A549 (cell line): ENCODE results near the gene FAR1. TPM values are rescaled to one million over a fixed set of nuclear protein-coding genes. Genes with fewer than 3 reads are reported as not detected.

ENCODE experiments used
- ATAC-seq, 2 experiments: fragments of 200-7000 bp in 1 of 2; fragments of >200 bp in 1 of 2; cut with Nextera tagmentation in 1 of 2; cut with Tn5 transposase in 1 of 2; 3 replicates each; pipeline versions ENCODE4 v1.8.0 to v1.9.1; 2018 to 2020; ENCODE audit warnings: mild to moderate bottlenecking in 1 of 2, moderate library complexity in 1 of 2
- CTCF ChIA-PET: fragments of 300-600 bp; sonication (Branson Sonifier 250); formaldehyde crosslinking; extraction: SDS; loops from one replicate; lab custom pipeline; 2021; ENCODE audit warnings: antibody characterized with exemption, inconsistent platforms; lab: Yijun Ruan, JAX
- POLR2A ChIA-PET: fragments of 350-600 bp; formaldehyde crosslinking; extraction: SDS; loops from one replicate; lab custom pipeline; 2021; ENCODE audit warnings: antibody characterized with exemption, inconsistent platforms; lab: Yijun Ruan, JAX
- DNase-seq, 2 experiments: peaks; one replicate each; pipeline versions ENCODE4 v3.0.0 to v3.0.0-alpha.2; 2011 to 2016; ENCODE audit warnings: low read depth in 1 of 2, low spot score in 1 of 2
- FAIRE-seq: peaks from 2 replicates; lab custom pipeline; 2011; peaks lifted over from hg19 to GRCh38; lab: Jason Lieb, UNC
- H3K27ac ChIP-seq, 2 experiments: fragments of >200 bp; sonication (Bioruptor Twin); formaldehyde crosslinking; 3 replicates each; pipeline ENCODE4 v1.5.1; 2016 to 2017
- H3K4me1 ChIP-seq: fragments of >200 bp; sonication (Bioruptor Twin); formaldehyde crosslinking; 3 replicates; pipeline ENCODE4 v1.6.1; 2016
- H3K4me2 ChIP-seq: fragments of >200 bp; sonication (Bioruptor Twin); formaldehyde crosslinking; 3 replicates; pipeline ENCODE4 v1.6.1; 2016
- H3K4me3 ChIP-seq: fragments of >200 bp; sonication (Bioruptor Twin); formaldehyde crosslinking; 3 replicates; pipeline ENCODE4 v1.5.1; 2016
- H3K9me3 ChIP-seq: fragments of >200 bp; sonication (Bioruptor Twin); formaldehyde crosslinking; 3 replicates; pipeline ENCODE4 v1.6.1; 2016
- ATOH8 ChIP-seq: fragments of 250-450 bp; sonication (Bioruptor Pico); IDR thresholded peaks from 2 replicates; pipeline ENCODE4 v1.5.0; 2020; ENCODE audit warnings: low read depth, mild to moderate bottlenecking, moderate library complexity
- CBX2 ChIP-seq: fragments of 200-600 bp; sonication (generic); IDR thresholded peaks from 2 replicates; pipeline ENCODE4 v1.6.1; 2016; ENCODE audit warnings: low read depth, mild to moderate bottlenecking, borderline replicate concordance
- CBX8 ChIP-seq: fragments of 200-600 bp; sonication (generic); IDR thresholded peaks from 2 replicates; pipeline ENCODE4 v1.6.1; 2016
- EHF ChIP-seq: fragments of 250-450 bp; sonication (Bioruptor Pico); IDR thresholded peaks from 2 replicates; pipeline ENCODE4 v1.5.0; 2020; ENCODE audit warnings: mild to moderate bottlenecking
- FOSL2 ChIP-seq, 2 experiments: fragments of 450-650 bp in 1 of 2; fragments of >200 bp in 1 of 2; sonication (Bioruptor Twin) in 1 of 2; formaldehyde crosslinking; IDR thresholded peaks; 2 replicates each; pipeline versions ENCODE4 v1.5.0 to v1.6.1; 2016 to 2020; ENCODE audit warnings: mild to moderate bottlenecking in 1 of 2, moderate library complexity in 1 of 2
- FOXS1 ChIP-seq: fragments of 250-450 bp; sonication (Bioruptor Pico); IDR thresholded peaks from 2 replicates; pipeline ENCODE4 v1.5.0; 2020; ENCODE audit warnings: mild to moderate bottlenecking, moderate library complexity
- HOXA7 ChIP-seq: fragments of 250-450 bp; sonication (Bioruptor Pico); IDR thresholded peaks from 2 replicates; pipeline ENCODE4 v1.5.0; 2020; ENCODE audit warnings: mild to moderate bottlenecking, moderate library complexity
- HOXB13 ChIP-seq: fragments of 250-450 bp; sonication (Bioruptor Pico); IDR thresholded peaks from 2 replicates; pipeline ENCODE4 v1.5.0; 2020; ENCODE audit warnings: low read depth, mild to moderate bottlenecking, moderate library complexity
- HOXB5 ChIP-seq: fragments of 250-450 bp; sonication (Bioruptor Pico); IDR thresholded peaks from 2 replicates; pipeline ENCODE4 v1.5.0; 2020; ENCODE audit warnings: mild to moderate bottlenecking, moderate library complexity
- JUN ChIP-seq, 2 experiments: fragments of >200 bp; sonication (Bioruptor Twin); formaldehyde crosslinking; IDR thresholded peaks; 2 replicates in 1 of 2; 3 replicates in 1 of 2; pipeline ENCODE4 v1.6.1; 2016 to 2017
- KDM1A ChIP-seq: fragments of 200-600 bp; sonication (generic); IDR thresholded peaks from 2 replicates; pipeline ENCODE4 v1.6.1; 2016; ENCODE audit warnings: low read depth, mild to moderate bottlenecking
- PHF8 ChIP-seq: fragments of 200-600 bp; sonication (generic); IDR thresholded peaks from 2 replicates; pipeline ENCODE4 v1.6.1; 2016; ENCODE audit warnings: low read depth, mild to moderate bottlenecking, antibody characterized with exemption, moderate library complexity, borderline replicate concordance
- POLR2A ChIP-seq: IDR thresholded peaks from 2 replicates; pipeline ENCODE4 v1.6.1; 2012; ENCODE audit warnings: mild to moderate bottlenecking, low read length
- RAD21 ChIP-seq, 2 experiments: fragments of >200 bp in 1 of 2; sonication (Bioruptor Twin) in 1 of 2; formaldehyde crosslinking in 1 of 2; IDR thresholded peaks in 1 of 2; conservative IDR thresholded peaks in 1 of 2; 2 replicates in 1 of 2; 3 replicates in 1 of 2; pipeline ENCODE4 v1.6.1; 2012 to 2018; ENCODE audit warnings: inconsistent platforms in 1 of 2
- RARB ChIP-seq: fragments of 250-450 bp; sonication (Bioruptor Pico); IDR thresholded peaks from 2 replicates; pipeline ENCODE4 v1.8.0; 2021; ENCODE audit warnings: mild to moderate bottlenecking, moderate library complexity
- RCOR1 ChIP-seq: fragments of 150-350 bp; IDR thresholded peaks from 2 replicates; pipeline ENCODE4 v1.6.1; 2014; ENCODE audit warnings: antibody characterized with exemption, low read length, low read depth
- SMC3 ChIP-seq: fragments of >200 bp; sonication (Bioruptor Twin); formaldehyde crosslinking; IDR thresholded peaks from 3 replicates; pipeline ENCODE4 v1.6.1; 2018; ENCODE audit warnings: inconsistent platforms
- TFCP2L1 ChIP-seq: fragments of 250-450 bp; sonication (Bioruptor Pico); IDR thresholded peaks from 2 replicates; pipeline ENCODE4 v1.5.0; 2021; ENCODE audit warnings: mild to moderate bottlenecking
- ZC3H11A ChIP-seq: fragments of 450-650 bp; IDR thresholded peaks from 2 replicates; pipeline ENCODE4 v1.6.1; 2014; ENCODE audit warnings: antibody characterized with exemption, mild to moderate bottlenecking
- WGBS: methylation state at CpG from one replicate; pipeline ENCODE4 v1.1.6; 2017; ENCODE audit errors: missing lambda C conversion rate; 5-methylcytosine and 5-hydroxymethylcytosine counted together
- polyA plus RNA-seq, 4 experiments: library from polyadenylated mRNA; depleted of rRNA in 3 of 4; stranded (reverse); fragments of >200 nt; fragmentation: RNase III in 1 of 4; extraction: RNeasy Plus Mini Kit Qiagen cat#74134 plus additional on column Dnase treatment in 1 of 4; gene quantifications; 2 replicates in 3 of 4; 3 replicates in 1 of 4; pipeline ENCODE4 v1.2.3, GENCODE V29; 2011 to 2017
- TF ChIP-seq, protein P1 (sequence below): fragments of >200 bp; sonication (Bioruptor Twin); formaldehyde crosslinking; IDR thresholded peaks from 3 replicates; pipeline ENCODE4 v1.5.1; 2016
- TF ChIP-seq, protein P2 (sequence below): fragments of 450-650 bp; IDR thresholded peaks from 2 replicates; pipeline ENCODE4 v1.6.1; 2014; ENCODE audit warnings: antibody characterized with exemption
- TF ChIP-seq, protein P3 (sequence below): IDR thresholded peaks from 2 replicates; pipeline ENCODE4 v1.6.1; 2012
- TF ChIP-seq, protein P4 (sequence below): IDR thresholded peaks from 2 replicates; pipeline ENCODE4 v1.6.1; 2012

Gene FAR1
- polyA plus RNA-seq, 2 of the 4 experiments (the other 2 are of a cell fraction) = 41.8 to 119 TPM

DNA sequence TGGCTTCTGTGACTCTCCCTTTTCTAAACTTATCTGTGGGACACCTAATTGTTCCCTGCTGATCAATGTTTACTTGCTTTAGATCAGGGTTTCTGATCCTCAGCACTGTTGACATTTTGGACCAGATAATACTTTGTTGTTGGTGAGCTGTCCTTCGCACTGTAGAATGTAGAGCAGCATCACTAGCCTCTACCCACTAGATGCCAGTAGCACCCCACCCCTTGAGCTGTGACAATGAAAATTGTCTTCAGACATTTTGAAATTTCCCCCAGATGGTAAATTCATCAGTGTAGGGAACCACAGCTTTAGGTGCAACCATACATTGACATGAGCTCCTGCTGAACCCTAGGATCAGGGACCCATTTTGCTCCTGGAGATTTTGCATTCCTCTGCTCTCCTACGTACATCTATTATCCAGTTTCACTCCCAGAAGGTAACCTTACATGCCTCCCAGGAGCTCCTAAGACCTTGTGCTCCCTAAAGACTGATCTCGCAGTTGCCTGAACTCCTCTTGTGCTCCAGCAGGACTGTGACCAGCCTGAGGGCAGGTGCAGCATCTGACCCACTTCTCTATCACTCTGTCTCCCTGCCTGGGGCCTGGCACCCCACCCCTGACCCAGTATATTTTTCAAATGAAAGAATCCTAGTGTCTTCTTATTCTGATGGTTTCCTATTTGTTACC is 107.8 kb downstream of the FAR1 start (continued):
- TF ChIP-seq, protein P1, sequence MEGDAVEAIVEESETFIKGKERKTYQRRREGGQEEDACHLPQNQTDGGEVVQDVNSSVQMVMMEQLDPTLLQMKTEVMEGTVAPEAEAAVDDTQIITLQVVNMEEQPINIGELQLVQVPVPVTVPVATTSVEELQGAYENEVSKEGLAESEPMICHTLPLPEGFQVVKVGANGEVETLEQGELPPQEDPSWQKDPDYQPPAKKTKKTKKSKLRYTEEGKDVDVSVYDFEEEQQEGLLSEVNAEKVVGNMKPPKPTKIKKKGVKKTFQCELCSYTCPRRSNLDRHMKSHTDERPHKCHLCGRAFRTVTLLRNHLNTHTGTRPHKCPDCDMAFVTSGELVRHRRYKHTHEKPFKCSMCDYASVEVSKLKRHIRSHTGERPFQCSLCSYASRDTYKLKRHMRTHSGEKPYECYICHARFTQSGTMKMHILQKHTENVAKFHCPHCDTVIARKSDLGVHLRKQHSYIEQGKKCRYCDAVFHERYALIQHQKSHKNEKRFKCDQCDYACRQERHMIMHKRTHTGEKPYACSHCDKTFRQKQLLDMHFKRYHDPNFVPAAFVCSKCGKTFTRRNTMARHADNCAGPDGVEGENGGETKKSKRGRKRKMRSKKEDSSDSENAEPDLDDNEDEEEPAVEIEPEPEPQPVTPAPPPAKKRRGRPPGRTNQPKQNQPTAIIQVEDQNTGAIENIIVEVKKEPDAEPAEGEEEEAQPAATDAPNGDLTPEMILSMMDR = peak; percentile 13; the same call in 1 of the 3 replicates
- TF ChIP-seq HOXB5 (CRISPR knock-in tag) = no peak
- TF ChIP-seq ZC3H11A = no peak
- TF ChIP-seq FOSL2 (IDR thresholded peaks at IDR 0.05) = no peak
- TF ChIP-seq FOSL2 (CRISPR knock-in tag; IDR thresholded peaks at IDR 0.05) = no peak
- TF ChIP-seq, protein P2, sequence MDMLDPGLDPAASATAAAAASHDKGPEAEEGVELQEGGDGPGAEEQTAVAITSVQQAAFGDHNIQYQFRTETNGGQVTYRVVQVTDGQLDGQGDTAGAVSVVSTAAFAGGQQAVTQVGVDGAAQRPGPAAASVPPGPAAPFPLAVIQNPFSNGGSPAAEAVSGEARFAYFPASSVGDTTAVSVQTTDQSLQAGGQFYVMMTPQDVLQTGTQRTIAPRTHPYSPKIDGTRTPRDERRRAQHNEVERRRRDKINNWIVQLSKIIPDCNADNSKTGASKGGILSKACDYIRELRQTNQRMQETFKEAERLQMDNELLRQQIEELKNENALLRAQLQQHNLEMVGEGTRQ = no peak
- no peak for TF ChIP-seq PHF8
- peak in 1 of 2 experiments; percentile 28; a peak in 1 of 5 replicates for TF ChIP-seq RAD21 (conservative IDR thresholded peaks at IDR 0.05 in 1 of 2, IDR thresholded peaks at IDR 0.05 in 1 of 2)

- H3K27ac ChIP-seq = no peak overlapping the region
- TF ChIP-seq TFCP2L1 (CRISPR knock-in tag) (no peak), EHF (CRISPR knock-in tag) (no peak), CBX8 (no peak), KDM1A (no peak), HOXB13 (CRISPR knock-in tag) (no peak), RAD21 (conservative IDR thresholded peaks at IDR 0.05 in 1 of 2, IDR thresholded peaks at IDR 0.05 in 1 of 2) (no peak)
- TF ChIP-seq, protein P3, sequence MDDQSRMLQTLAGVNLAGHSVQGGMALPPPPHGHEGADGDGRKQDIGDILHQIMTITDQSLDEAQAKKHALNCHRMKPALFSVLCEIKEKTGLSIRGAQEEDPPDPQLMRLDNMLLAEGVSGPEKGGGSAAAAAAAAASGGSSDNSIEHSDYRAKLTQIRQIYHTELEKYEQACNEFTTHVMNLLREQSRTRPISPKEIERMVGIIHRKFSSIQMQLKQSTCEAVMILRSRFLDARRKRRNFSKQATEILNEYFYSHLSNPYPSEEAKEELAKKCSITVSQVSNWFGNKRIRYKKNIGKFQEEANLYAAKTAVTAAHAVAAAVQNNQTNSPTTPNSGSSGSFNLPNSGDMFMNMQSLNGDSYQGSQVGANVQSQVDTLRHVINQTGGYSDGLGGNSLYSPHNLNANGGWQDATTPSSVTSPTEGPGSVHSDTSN = no peak
- whole genome bisulfite sequencing = 33% methylated on average over 7 of the region's 7 CpGs
- DNase-seq (no peak), FAIRE-seq (no peak), ATAC-seq (no peak)
- ChIA-PET CTCF (interaction anchor here (0.6 to 3.0 kb wide), 2 partner anchors 33 to 472 kb away, joined by 3 to 8 read pairs; no protein-coding TSS in a partner anchor), POLR2A (no interaction called here)
- no peaks in the 10 kb centered on the region for H3K9me3 ChIP-seq
- H3K4me2 ChIP-seq = no peak overlapping the region
- no peak overlapping the region for H3K4me3 ChIP-seq
- no peaks in the 10 kb centered on the region for H3K4me1 ChIP-seq
Observed at GRCh38 chr11:13777341-13777985, 109.0 kb downstream of the FAR1 start.

- DNase-seq = no peak
- H3K4me2 ChIP-seq = no peak overlapping the region
- no peak overlapping the region for H3K4me3 ChIP-seq
- POLR2A ChIA-PET = no interaction called here
- no peak for TF ChIP-seq JUN (IDR thresholded peaks at IDR 0.05)
- TF ChIP-seq, protein P1 = no peak
- TF ChIP-seq HOXA7 (CRISPR knock-in tag) = no peak
- TF ChIP-seq RARB (CRISPR knock-in tag) = no peak
- no peak for TF ChIP-seq FOXS1 (CRISPR knock-in tag)
- TF ChIP-seq ATOH8 (CRISPR knock-in tag) = no peak
- TF ChIP-seq CBX2 = no peak
- no peak for TF ChIP-seq SMC3
- no peak for TF ChIP-seq RCOR1
- TF ChIP-seq EHF (CRISPR knock-in tag) = no peak
- TF ChIP-seq POLR2A = no peak
- TF ChIP-seq, protein P4, sequence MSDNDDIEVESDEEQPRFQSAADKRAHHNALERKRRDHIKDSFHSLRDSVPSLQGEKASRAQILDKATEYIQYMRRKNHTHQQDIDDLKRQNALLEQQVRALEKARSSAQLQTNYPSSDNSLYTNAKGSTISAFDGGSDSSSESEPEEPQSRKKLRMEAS = no peak
- TF ChIP-seq, all 56 proteins: peak for 0
- WGBS = 8% methylated on average over 1 of the region's 1 CpG
- Histone ChIP-seq H3K9me3 (no peaks in the 10 kb centered on the region), H3K4me1 (no peaks in the 10 kb centered on the region), H3K27ac (no peak overlapping the region)
- CTCF ChIA-PET = interaction anchor here (3.0 kb wide), 1 partner anchor 471 kb away, joined by 8 read pairs; no protein-coding TSS in a partner anchor
- FAIRE-seq (no peak), ATAC-seq (no peak)
Observed at GRCh38 chr11:13778345-13778744, 109.9 kb downstream of the FAR1 start.
